ENCODE measurements around the gene CNTRL.
"Not testable (repeated sequence)": the region's sequence is repeated elsewhere in the genome, so short reads cannot be mapped to it uniquely, and the experiment has no call there.

CNTRL gene

DNA sequence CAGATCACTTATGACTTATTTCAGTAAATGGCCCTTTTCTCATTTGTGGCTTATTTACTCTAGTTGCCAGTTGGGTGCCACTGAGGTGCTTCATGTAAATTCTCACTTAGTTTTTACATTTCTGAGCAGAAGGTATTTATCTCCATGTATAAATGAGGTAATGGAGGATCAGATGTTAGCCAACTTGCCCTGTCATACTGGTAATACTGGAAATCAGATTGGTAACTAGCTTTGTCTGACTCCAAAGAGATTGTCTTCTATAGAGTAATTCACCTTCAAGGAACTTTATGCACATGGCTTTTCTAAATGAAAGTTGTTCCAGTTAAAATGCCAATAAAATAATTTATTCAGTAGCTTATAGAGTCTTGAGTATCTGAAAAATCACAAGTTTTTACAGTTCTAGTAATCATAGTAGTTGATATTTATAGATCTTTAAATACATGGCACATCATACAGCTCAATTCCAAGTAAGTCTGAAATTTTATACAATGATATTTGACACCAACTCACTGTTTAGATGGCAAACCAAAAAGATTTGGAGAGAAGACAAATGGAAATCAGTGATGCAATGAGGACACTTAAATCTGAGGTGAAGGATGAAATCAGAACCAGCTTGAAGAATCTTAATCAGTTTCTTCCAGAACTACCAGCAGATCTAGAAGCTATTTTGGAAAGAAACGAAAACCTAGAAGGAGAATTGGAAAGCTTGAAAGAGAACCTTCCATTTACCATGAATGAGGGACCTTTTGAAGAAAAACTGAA lies 98.2 kb downstream of the CNTRL start:
- TF ChIP-seq, protein P1, sequence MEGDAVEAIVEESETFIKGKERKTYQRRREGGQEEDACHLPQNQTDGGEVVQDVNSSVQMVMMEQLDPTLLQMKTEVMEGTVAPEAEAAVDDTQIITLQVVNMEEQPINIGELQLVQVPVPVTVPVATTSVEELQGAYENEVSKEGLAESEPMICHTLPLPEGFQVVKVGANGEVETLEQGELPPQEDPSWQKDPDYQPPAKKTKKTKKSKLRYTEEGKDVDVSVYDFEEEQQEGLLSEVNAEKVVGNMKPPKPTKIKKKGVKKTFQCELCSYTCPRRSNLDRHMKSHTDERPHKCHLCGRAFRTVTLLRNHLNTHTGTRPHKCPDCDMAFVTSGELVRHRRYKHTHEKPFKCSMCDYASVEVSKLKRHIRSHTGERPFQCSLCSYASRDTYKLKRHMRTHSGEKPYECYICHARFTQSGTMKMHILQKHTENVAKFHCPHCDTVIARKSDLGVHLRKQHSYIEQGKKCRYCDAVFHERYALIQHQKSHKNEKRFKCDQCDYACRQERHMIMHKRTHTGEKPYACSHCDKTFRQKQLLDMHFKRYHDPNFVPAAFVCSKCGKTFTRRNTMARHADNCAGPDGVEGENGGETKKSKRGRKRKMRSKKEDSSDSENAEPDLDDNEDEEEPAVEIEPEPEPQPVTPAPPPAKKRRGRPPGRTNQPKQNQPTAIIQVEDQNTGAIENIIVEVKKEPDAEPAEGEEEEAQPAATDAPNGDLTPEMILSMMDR (IDR thresholded peaks at IDR 0.05; ENCODE audit: control insufficient read depth, extremely low read depth, insufficient read depth): no peak

DNA sequence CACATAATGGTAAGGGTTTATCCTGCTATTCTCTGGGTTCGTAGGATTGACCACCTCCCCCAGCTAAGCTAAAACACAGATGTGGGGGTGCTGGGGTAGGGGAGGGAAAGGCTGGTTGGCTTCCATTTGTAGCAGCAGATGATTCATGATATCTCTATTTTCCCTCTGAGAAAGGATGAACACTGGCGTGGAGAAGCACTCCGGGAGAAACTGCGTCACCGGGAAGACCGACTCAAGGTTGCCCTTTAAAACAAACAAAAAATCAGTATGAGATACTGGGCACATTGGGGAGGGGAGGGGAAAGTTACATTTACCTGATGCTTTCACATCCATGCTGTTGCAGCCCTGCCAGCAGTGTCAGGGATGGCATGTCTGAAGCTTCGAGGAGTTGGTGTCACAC lies 98.7 kb downstream of the CNTRL start:
- TF ChIP-seq, protein P1 (IDR thresholded peaks at IDR 0.05; ENCODE audit: control insufficient read depth, extremely low read depth, insufficient read depth): no peak
- DNase-seq (ENCODE audit: low read depth): no peak
- no peak overlapping the region for H3K4me3 ChIP-seq (ENCODE audit: low read depth, low read length)

More for the DNA sequence above, 98.2 kb downstream of the CNTRL start:
- DNase-seq (ENCODE audit: low read depth): no peak
- no peak overlapping the region for H3K4me3 ChIP-seq (ENCODE audit: low read depth, low read length)

DNA sequence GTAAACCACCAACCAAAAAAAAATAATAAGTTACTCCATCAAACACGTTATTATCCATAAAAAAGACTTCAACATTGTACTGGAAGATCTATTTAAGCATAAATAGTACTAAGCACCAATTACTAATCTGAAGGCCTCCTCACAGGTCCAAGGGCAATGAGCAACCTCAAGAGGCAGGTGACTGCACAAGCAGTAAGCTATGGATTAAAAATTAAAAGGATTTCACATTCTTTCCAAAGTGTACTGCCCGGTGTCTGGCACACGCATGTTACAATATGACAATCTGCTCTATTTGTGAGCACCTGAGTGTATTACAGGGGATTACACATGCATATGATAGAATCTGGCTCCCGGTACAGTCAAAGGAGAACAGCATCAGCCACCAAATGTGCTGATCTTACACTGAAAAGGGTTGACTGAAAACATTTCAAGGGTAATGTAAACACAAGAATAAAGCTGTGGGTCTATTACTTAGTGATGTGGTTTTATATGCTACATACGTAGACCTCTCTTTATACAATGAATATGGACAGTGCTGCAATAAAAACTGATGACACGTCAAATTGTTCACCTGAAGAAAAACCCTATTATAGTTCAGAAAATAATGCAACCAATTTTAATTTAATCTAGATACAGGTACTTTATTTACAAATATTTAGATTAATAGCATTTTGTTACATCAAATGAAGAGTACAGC lies 104.1 kb downstream of the CNTRL start:
- no peak for DNase-seq (ENCODE audit: low read depth)
- no peak overlapping the region for H3K4me3 ChIP-seq (ENCODE audit: low read depth, low read length)
- TF ChIP-seq, protein P1 (IDR thresholded peaks at IDR 0.05; ENCODE audit: control insufficient read depth, extremely low read depth, insufficient read depth): no peak

DNA sequence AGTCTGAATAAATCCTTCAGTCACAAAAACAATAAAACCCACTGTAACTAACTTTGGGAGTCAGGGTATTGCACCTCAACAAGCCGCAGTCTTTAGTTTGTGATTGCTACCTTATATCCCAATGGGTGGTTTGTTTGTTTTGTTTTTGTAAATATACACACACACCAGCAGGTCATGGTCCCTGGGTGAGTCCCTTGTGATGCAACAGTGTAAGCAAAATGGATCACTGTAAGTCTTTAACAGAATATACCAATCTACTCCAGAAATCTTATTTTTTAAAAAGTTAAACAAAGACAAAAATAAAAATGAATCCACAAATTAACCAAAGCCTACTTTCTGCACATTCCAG lies 104.6 kb downstream of the CNTRL start:
- not testable (repeated sequence) for DNase-seq (ENCODE audit: low read depth); H3K4me3 ChIP-seq (ENCODE audit: low read depth, low read length)

DNA sequence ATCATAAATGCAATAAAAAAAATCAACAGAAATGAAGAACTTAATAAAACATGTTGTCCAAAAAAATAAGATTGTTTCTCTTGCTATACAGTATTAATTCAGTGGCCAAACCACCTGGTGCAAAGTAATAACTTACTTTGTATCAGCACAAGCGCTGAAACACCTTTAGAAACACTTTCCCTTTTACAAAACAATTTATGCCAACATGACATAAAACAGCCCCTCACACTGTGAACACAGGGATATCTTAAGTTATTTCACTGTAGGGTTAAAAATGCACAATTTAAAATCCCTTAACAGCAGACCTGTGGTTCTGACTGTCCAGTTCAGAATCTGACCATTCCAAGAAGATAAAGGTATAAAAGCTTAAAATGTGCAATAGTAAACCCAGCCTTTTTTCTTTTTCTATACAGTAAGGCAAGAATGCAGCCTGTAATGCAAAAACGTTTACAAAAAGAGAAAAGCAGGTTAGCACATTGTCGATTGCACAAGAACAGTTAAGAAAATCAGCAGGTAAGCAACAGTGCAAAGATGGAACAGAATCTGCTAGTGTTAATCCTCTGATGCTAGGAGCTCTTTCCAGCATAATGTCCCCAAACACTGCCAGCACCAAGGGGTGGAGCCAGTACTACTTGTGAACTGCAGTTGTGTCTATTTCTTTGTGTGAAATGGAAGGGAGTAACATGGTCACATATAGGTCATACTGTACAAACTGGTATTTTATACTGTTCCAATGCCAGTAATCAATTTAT lies 105.4 kb downstream of the CNTRL start:
- H3K4me3 ChIP-seq (ENCODE audit: low read depth, low read length): no peak overlapping the region
- DNase-seq (ENCODE audit: low read depth): no peak
- TF ChIP-seq, protein P1 (IDR thresholded peaks at IDR 0.05; ENCODE audit: control insufficient read depth, extremely low read depth, insufficient read depth): no peak

DNA sequence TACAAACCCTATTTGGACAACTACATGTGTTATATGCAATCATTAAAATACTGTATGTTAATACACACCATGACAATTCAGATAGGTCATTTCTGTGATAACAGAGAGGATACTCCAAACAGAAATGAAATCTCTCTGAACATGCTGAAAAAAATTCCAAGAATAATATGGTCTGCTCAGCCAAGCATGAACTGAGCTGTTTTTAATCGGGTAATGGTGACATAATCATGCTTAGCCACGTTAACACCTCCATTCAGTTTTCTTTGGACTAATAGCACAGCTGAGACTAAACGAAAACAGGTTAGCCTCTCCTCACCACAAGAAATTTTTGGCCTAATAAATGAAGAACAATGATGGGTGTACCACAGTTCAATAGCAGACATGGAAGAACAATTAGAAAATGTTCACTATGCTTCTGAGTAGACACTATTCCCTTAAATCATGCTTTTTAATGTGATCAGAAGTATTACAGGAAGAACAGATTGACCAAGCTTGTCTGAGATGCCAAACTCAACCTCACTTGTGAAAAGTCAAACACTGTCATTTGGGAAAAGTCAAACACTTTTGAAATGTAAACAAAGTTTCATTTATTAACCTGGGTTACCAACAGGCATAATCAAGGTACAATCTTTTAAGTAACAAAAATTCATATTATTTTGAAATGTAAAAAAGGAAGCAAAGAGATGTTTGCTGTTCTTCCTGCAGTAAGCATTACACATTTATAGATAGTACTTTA lies 107.5 kb downstream of the CNTRL start:
- no peak for DNase-seq (ENCODE audit: low read depth)
- no peak overlapping the region for H3K4me3 ChIP-seq (ENCODE audit: low read depth, low read length)

More for the DNA sequence above, 107.5 kb downstream of the CNTRL start:
- TF ChIP-seq, protein P1 (IDR thresholded peaks at IDR 0.05; ENCODE audit: control insufficient read depth, extremely low read depth, insufficient read depth): no peak

Measured in LNCaP clone FGC (cell line).